RWPE2 (cell line): ENCODE measurements around the gene RASGEF1C.

Experiments
- ATAC-seq: fragments of 200-7000 bp; cut with Tn5 transposase; 3 replicates; pipeline ENCODE4 v1.9.1; 2021; ENCODE audit warnings: low read depth
- DNase-seq: peaks from one replicate; pipeline ENCODE4 v3.0.0-alpha.2; 2020; ENCODE audit warnings: low spot score
- H3K27ac ChIP-seq: fragments of 450-650 bp; 2 replicates; pipeline ENCODE4 v1.5.1; 2017; ENCODE audit warnings: mild to moderate bottlenecking; ENCODE audit not compliant: poor library complexity, severe bottlenecking
- H3K27me3 ChIP-seq: fragments of 250-450 bp; sonication (Bioruptor Pico); 2 replicates; pipeline ENCODE4 v1.5.1; 2021; ENCODE audit warnings: mild to moderate bottlenecking, moderate library complexity; ENCODE audit not compliant: insufficient read depth, poor library complexity, severe bottlenecking
- H3K36me3 ChIP-seq: fragments of 250-450 bp; sonication (Bioruptor Pico); 2 replicates; pipeline ENCODE4 v1.5.1; 2020; ENCODE audit warnings: low read depth, mild to moderate bottlenecking, moderate library complexity
- H3K4me1 ChIP-seq: fragments of 250-450 bp; sonication (Bioruptor Pico); 2 replicates; pipeline ENCODE4 v1.5.1; 2021; ENCODE audit warnings: mild to moderate bottlenecking, moderate library complexity; ENCODE audit not compliant: insufficient read depth, poor library complexity, severe bottlenecking
- H3K4me3 ChIP-seq: fragments of 250-450 bp; sonication (Bioruptor Pico); 2 replicates; pipeline ENCODE4 v1.5.1; 2021; ENCODE audit warnings: mild to moderate bottlenecking, moderate library complexity; ENCODE audit not compliant: severe bottlenecking
- H3K9me3 ChIP-seq: fragments of 250-450 bp; sonication (Bioruptor Pico); 2 replicates; pipeline ENCODE4 v1.5.1; 2021; ENCODE audit warnings: mild to moderate bottlenecking, moderate library complexity; ENCODE audit not compliant: severe bottlenecking
- TF ChIP-seq, protein P1 (sequence below): fragments of 450-650 bp; IDR thresholded peaks from one replicate; pipeline ENCODE4 v1.5.1; 2017; ENCODE audit warnings: mild to moderate bottlenecking, moderate library complexity; ENCODE audit not compliant: poor library complexity, severe bottlenecking

Gene RASGEF1C

DNA sequence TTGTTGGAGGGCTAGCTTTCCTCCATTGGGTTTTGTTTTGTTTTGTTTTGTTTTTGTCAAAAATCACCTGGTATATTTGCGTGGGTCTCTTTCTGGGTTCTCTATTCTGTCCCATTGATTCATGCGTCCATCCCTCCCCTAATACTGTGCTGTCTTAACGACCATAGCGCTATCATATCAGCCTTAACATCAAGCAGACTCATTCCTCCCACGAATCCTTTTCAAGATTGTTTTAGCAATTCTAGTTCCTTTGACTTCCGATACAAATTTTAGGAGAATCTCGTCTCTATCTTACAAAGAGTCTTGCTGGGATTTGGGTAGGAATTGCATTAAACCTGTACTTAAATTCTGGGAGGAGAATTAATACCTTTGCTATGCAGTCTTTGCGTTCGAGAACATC, 106.4 kb downstream of the RASGEF1C start:
- no peak for DNase-seq
- H3K27ac ChIP-seq = no peak overlapping the region
- peaks cover 4% of the 10 kb centered on the region for H3K27me3 ChIP-seq
- H3K9me3 ChIP-seq = peaks cover 17% of the 10 kb centered on the region
- H3K36me3 ChIP-seq = no peaks in the 10 kb centered on the region
- H3K4me3 ChIP-seq = no peak overlapping the region
- TF ChIP-seq, protein P1, sequence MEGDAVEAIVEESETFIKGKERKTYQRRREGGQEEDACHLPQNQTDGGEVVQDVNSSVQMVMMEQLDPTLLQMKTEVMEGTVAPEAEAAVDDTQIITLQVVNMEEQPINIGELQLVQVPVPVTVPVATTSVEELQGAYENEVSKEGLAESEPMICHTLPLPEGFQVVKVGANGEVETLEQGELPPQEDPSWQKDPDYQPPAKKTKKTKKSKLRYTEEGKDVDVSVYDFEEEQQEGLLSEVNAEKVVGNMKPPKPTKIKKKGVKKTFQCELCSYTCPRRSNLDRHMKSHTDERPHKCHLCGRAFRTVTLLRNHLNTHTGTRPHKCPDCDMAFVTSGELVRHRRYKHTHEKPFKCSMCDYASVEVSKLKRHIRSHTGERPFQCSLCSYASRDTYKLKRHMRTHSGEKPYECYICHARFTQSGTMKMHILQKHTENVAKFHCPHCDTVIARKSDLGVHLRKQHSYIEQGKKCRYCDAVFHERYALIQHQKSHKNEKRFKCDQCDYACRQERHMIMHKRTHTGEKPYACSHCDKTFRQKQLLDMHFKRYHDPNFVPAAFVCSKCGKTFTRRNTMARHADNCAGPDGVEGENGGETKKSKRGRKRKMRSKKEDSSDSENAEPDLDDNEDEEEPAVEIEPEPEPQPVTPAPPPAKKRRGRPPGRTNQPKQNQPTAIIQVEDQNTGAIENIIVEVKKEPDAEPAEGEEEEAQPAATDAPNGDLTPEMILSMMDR = no peak
- no peaks in the 10 kb centered on the region for H3K4me1 ChIP-seq
- no peak for ATAC-seq

DNA sequence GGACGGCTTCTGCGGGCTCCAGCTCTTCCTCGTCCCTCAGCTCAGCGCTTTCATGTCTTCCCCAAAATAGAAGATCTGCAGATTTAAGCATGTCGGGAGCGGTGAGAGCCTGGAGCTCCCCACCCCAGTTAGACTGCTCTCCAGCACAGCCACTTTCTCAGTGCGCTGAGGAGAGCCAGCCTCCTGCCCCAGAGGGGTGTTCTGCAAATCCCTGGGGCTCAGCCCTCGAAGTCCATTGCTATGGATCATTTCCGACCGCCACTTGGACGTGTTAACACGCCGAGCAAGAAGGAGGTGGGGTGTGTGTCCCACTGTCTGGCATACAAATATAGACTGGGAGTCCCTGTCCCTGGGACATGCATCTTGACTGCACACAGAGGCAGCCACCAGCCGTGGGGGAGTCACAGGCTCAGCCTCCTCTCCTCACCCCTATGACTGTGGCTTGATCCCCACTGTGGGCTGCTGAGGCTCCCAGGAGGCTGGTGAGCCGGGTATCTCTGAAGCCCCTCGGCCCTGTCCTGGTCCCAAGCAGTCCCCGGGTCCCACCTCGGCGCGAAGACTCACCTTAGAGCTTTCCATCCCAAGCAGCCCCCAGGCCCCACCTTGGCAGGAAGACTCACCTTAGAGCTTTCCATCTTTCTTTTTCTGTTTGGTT, 107.4 kb downstream of the RASGEF1C start:
- TF ChIP-seq, protein P1 = no peak
- H3K36me3 ChIP-seq = no peaks in the 10 kb centered on the region
- H3K4me3 ChIP-seq = no peak overlapping the region
- H3K27me3 ChIP-seq = no peaks in the 10 kb centered on the region
- ATAC-seq = no peak
- peaks cover 6% of the 10 kb centered on the region for H3K9me3 ChIP-seq
- H3K4me1 ChIP-seq = no peaks in the 10 kb centered on the region
- no peak for DNase-seq
- no peak overlapping the region for H3K27ac ChIP-seq

DNA sequence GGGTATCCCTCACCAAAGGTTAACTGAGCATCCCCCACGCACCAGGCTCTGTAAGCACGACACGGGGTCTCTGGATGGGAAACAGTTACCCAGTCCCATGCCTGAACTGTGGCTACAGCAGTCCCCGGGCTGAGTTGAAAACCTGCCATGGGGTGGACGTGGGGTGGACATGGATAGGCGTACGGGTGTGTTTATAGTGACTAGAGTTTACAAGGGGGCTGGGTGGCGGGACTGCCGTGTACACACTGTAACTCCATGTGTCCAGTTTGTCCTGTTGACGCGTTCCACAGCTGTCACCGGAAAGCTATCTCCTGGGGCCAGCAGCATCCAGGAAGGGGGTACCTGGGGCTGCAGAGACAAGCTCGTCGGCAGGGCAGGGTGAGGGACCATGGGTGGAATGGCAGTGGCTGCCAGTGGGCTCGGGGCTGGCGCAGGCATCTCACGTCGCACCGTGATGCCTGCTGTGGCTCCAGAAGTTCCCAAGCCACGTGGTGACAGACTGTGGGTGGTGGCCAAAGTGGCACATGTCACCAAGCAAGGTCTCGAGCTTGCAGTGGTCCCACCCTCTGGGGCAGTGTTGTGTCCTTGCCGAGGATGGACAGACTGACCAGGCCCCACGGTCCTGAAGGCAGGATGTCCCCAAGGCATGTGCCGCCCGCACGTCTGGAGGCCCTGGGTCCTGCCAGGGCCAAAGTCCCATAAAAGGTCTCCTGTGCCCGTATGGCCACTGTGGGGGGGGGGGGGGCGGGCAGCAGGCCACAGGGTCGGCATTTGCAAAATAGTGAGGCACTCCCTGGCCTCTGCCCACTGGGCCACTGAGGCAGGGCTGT, 108.2 kb downstream of the RASGEF1C start:
- H3K27ac ChIP-seq = no peak overlapping the region
- no peak overlapping the region for H3K4me3 ChIP-seq
- no peaks in the 10 kb centered on the region for H3K36me3 ChIP-seq
- TF ChIP-seq, protein P1 = no peak
- ATAC-seq (no peak), DNase-seq (no peak)
- no peaks in the 10 kb centered on the region for H3K4me1 ChIP-seq
- H3K27me3 ChIP-seq = no peaks in the 10 kb centered on the region
- H3K9me3 ChIP-seq = no peaks in the 10 kb centered on the region

DNA sequence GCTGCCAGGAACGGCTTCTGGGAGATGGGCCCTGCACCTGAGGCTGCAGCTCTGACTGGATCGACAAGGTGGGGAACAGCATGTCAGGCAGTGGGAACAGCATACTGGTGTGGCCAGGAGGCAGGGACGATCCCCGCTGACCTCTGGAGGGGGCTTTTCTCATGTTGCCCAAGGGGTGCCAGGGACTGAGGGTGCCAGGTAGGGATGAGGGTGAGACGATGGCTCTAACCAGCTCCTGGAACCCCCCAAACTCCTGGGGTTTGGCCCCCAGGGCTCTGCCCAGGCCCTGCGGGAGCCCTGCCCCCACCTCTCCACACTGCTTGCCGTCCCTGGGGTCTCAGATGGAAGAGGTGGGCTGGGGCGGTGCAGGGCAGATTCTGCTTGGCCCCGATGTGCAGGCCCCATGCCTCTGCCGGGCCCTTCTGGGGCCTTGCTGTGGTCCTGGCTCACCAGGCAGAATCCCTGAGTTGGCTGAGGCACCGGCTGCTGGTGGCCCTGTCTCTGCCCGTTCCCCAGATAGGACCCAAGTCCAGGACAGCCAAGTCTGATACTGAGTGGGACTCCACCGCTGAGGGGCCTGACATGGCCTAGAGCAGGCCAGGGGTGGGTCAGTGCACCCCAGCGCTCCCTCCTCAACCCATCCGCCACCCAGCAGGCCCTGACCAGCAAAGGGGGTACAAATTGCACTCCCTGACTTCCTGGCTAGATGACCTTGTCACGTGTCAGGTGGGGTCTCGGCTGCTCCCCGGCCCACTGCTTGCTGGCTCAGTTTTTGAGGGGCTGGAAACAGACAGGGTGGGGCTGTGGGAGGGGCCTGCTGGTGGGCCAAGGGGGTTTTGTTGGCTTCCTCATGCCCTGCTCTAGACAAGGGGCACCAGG, 109.0 kb downstream of the RASGEF1C start:
- no peak for ATAC-seq

More for the DNA sequence above, 109.0 kb downstream of the RASGEF1C start:
- no peaks in the 10 kb centered on the region for H3K36me3 ChIP-seq
- no peaks in the 10 kb centered on the region for H3K27me3 ChIP-seq
- DNase-seq = no peak
- TF ChIP-seq, protein P1 = no peak
- H3K9me3 ChIP-seq = no peaks in the 10 kb centered on the region
- no peak overlapping the region for H3K27ac ChIP-seq
- no peaks in the 10 kb centered on the region for H3K4me1 ChIP-seq
- H3K4me3 ChIP-seq = no peak overlapping the region
